WTC11 (cell line): ENCODE measurements around the gene UMODL1.

Source experiments
- CREB1 ChIP-seq: sonication (generic); formaldehyde crosslinking; IDR thresholded peaks from 2 replicates; pipeline ENCODE4 v1.8.0; 2023; ENCODE audit warnings: mild to moderate bottlenecking, missing genetic modification reagents
- CTCF ChIP-seq: fragments of 200-600 bp; IDR thresholded peaks from 2 replicates; pipeline ENCODE4 v1.8.0; 2022; ENCODE audit warnings: antibody characterized with exemption
- ETV6 ChIP-seq: sonication (generic); formaldehyde crosslinking; IDR thresholded peaks from 2 replicates; pipeline ENCODE4 v1.8.1; 2022; ENCODE audit warnings: mild to moderate bottlenecking, missing genetic modification reagents
- MAX ChIP-seq: sonication (generic); formaldehyde crosslinking; IDR thresholded peaks from 2 replicates; pipeline ENCODE4 v1.8.0; 2022; ENCODE audit warnings: mild to moderate bottlenecking, missing genetic modification reagents

DNA sequence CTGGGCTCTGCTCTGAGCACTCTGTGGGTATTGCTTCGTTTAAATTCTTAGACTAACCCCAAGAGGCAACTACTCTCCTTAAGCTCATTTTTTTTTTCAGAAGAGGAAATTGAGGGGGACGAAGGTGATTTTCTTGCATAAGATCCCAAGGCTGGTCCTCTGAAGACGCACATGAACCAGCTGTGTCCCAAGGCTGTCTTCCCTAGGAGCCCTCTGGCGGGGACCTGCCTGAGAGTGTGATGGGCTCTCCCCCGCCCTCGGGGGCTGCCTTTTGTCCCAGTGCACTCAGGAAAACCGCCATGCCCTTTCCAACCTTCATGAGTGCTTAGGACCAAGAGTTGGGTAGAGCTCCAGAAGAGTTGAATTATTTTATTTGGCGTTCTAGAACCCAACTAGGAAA lies 21.7 kb downstream of the UMODL1 start:
- no peak for TF ChIP-seq CREB1
- no peak for TF ChIP-seq MAX
- TF ChIP-seq CTCF = no peak
- no peak for TF ChIP-seq ETV6 (CRISPR knock-in tag)
